ENCODE data around the gene AGMO. TPM values are rescaled to one million over a fixed set of nuclear protein-coding genes. Genes with fewer than 3 reads are reported as not detected.

The AGMO gene
- total RNA-seq, 1 experiment from 2014 or later: 0.11 TPM

DNA sequence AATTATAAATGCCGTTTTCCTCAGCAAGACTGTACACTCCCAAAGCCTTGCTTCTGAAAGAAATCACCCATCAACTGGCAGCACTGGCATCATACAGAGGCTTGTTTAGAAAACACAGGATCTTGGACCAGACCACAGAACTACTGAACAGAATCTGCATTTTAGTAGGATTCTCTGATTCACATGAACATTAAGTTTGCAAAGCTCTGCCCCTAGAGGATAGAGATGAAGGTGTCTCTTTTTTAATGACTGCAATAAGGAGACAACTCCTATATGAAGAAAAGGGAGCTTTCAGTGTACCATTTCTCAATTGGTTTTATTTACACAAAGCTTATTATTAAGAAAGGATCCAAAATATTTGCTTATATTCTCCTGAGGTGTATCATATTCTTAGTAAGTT is 172.7 kb downstream of the AGMO start:
- H3K9me3 ChIP-seq (ENCODE audit: low read length): no peaks in the 10 kb centered on the region
- no peaks in the 10 kb centered on the region for H3F3A ChIP-seq (ENCODE audit: low read length, unreplicated experiment)
- H2AFZ ChIP-seq (ENCODE audit: low read length): no peak overlapping the region
- BruUV-seq (replicated peaks): no TSS peak
- H3K27me3 ChIP-seq (ENCODE audit: low read length): no peaks in the 10 kb centered on the region
- ChIA-PET POLR2A (ENCODE audit: unreplicated experiment) (interaction anchor here (0.6 kb wide), 1 partner anchor 172 kb away, joined by 3 read pairs; no protein-coding TSS in a partner anchor), CTCF (interaction anchor here (0.5 to 1.3 kb wide), 5 partner anchors 10 to 1067 kb away, joined by 3 to 4 read pairs (median 3); no protein-coding TSS in a partner anchor)
- no peaks in the 10 kb centered on the region for H3K4me1 ChIP-seq (ENCODE audit: insufficient read depth, low read length)
- H3K27ac ChIP-seq (ENCODE audit: low read length): no peak overlapping the region
- H3K36me3 ChIP-seq (ENCODE audit: low read depth, low read length): no peaks in the 10 kb centered on the region
- peak; percentile 37; the same call in 1 of the 2 replicates for ATAC-seq
- H3K4me3 ChIP-seq (ENCODE audit: low read length): no peak overlapping the region
- DNase-seq: no peak
- H4K20me1 ChIP-seq (ENCODE audit: low read length): no peaks in the 10 kb centered on the region
- intact Hi-C loops (cut with micrococcal nuclease): no loop called here
- TF ChIP-seq CTCF (conservative IDR thresholded peaks at IDR 0.05; ENCODE audit: low read depth, low read length) (peak; percentile 41; the same call in 1 of the 2 replicates), EZH2 (IDR thresholded peaks at IDR 0.05; ENCODE audit: low read length, unreplicated experiment) (no peak), EZH2phosphoT487 (IDR thresholded peaks at IDR 0.05; ENCODE audit: borderline replicate concordance, low read length) (no peak)
- H3K9me2 ChIP-seq (replicated peaks; ENCODE audit: low read length): no peaks in the 10 kb centered on the region
- no peak overlapping the region for H3K9ac ChIP-seq (ENCODE audit: low read length)
- no peaks in the 10 kb centered on the region for H3K79me2 ChIP-seq (ENCODE audit: low read length)
- no peak overlapping the region for H3K4me2 ChIP-seq (ENCODE audit: low read length)

DNA sequence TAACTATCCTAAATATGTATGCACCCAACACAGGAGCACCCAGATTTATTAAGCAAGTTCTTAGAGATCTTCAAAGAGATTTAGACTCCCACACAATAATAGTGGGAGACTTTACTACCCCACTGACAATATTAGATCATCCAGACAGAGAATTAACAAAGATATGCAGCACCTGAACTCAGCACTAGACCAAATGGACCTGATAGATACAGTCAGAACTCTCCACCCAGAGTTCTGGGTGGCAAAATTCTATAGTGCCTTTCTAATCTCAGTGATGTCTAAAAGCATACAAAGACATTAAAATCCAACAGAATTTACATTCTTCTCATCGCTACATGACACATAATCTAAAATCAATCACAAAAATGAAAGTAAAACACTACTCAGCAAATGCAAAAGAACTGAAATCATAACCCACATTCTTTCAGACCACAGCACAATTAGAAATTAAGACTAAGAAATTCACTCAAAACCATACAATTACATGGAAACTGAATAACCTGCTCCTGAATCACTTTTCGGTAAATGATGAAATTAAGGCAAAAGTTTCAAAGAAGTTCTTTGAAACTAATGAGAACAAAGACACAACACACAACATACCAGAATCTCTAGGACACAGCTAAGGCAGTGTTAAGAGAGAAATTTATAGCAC is 183.2 kb downstream of the AGMO start:
- POLR2A ChIA-PET (ENCODE audit: unreplicated experiment): no interaction called here
- H3K27ac ChIP-seq (ENCODE audit: low read length): no peak overlapping the region
- H3K9me2 ChIP-seq (replicated peaks; ENCODE audit: low read length): no peaks in the 10 kb centered on the region

More for the DNA sequence above, 183.2 kb downstream of the AGMO start:
- BruUV-seq (replicated peaks): no TSS peak
- no peaks in the 10 kb centered on the region for H3F3A ChIP-seq (ENCODE audit: low read length, unreplicated experiment)
- no peak overlapping the region for H2AFZ ChIP-seq (ENCODE audit: low read length)
- no peaks in the 10 kb centered on the region for H3K79me2 ChIP-seq (ENCODE audit: low read length)
- H3K4me2 ChIP-seq (ENCODE audit: low read length): no peak overlapping the region
- CTCF ChIA-PET: no interaction called here
- no peaks in the 10 kb centered on the region for H3K36me3 ChIP-seq (ENCODE audit: low read depth, low read length)
- ATAC-seq (no peak), DNase-seq (no peak)
- H3K9me3 ChIP-seq (ENCODE audit: low read length): no peaks in the 10 kb centered on the region
- TF ChIP-seq EZH2phosphoT487 (IDR thresholded peaks at IDR 0.05; ENCODE audit: borderline replicate concordance, low read length) (no peak), EZH2 (IDR thresholded peaks at IDR 0.05; ENCODE audit: low read length, unreplicated experiment) (no peak), CTCF (conservative IDR thresholded peaks at IDR 0.05; ENCODE audit: low read depth, low read length) (no peak)
- no peak overlapping the region for H3K9ac ChIP-seq (ENCODE audit: low read length)
- intact Hi-C loops (cut with micrococcal nuclease): no loop called here
- no peak overlapping the region for H3K4me3 ChIP-seq (ENCODE audit: low read length)
- no peaks in the 10 kb centered on the region for H3K27me3 ChIP-seq (ENCODE audit: low read length)
- H4K20me1 ChIP-seq (ENCODE audit: low read length): no peaks in the 10 kb centered on the region
- H3K4me1 ChIP-seq (ENCODE audit: insufficient read depth, low read length): no peaks in the 10 kb centered on the region

All from PC-3 (cell line).